ENCODE data around the gene RACGAP1. TPM values are rescaled to one million over a fixed set of nuclear protein-coding genes. Genes with fewer than 3 reads are reported as not detected.

The RACGAP1 gene
- total and polyA plus RNA-seq, 2 donors from 2014 or later = 5.0 to 7.7 TPM

DNA sequence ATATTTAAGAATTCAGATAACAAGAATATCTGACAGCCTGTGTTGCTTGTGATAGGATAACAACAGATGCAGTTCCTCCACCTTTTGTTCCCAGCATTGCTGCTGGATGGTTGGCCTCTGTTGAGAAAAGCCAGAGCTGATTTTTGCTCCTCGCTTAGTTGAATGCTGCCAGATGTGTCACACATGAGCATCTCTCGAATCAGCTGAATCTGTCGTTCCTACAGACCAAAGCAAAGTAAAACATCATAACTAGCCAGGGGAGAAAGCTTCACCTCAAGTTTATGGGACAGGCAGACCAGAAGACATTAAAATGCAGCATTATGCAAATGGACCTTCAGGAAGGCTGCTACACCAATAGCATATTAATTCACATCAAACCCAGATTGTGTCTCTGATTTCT is 20.1 kb downstream of the RACGAP1 start:
- TF ChIP-seq CTCF (IDR thresholded peaks at IDR 0.05; ENCODE audit: borderline replicate concordance, extremely low read depth, insufficient read depth) = no peak
- no peaks in the 10 kb centered on the region for H3K4me1 ChIP-seq (ENCODE audit: control insufficient read depth in 2 of 3, insufficient read depth in 2 of 3, low read depth in 1 of 3, low read length in 3 of 3)
- no peak overlapping the region for H3K4me3 ChIP-seq (ENCODE audit: low read length in 3 of 3)
- H3K36me3 ChIP-seq (ENCODE audit: control insufficient read depth in 2 of 3, insufficient read depth in 3 of 3, low read length in 3 of 3) = peaks cover 0 to 2% (median 0%) of the 10 kb centered on the region in 3 donors
- H3K27ac ChIP-seq (ENCODE audit: low read depth in 2 of 2, low read length in 2 of 2) = no peak overlapping the region
- DNase-seq = no peak
- no peaks in the 10 kb centered on the region for H3K27me3 ChIP-seq (ENCODE audit: control insufficient read depth, insufficient read depth, low read length)
- no peak overlapping the region for H3K9ac ChIP-seq (ENCODE audit: low read length in 3 of 3)
- intact Hi-C loops (cut with DNase I) = no loop called here
- no peak for FAIRE-seq
- H3K9me3 ChIP-seq (ENCODE audit: control insufficient read depth in 2 of 3, insufficient read depth in 1 of 3, low read length in 3 of 3) = no peaks in the 10 kb centered on the region

GRCh38 chr12:50004696-50005095 is 20.6 kb downstream of the RACGAP1 start:
- no peak for TF ChIP-seq CTCF (IDR thresholded peaks at IDR 0.05; ENCODE audit: borderline replicate concordance, extremely low read depth, insufficient read depth)
- H3K27ac ChIP-seq (ENCODE audit: low read depth in 2 of 2, low read length in 2 of 2) = no peak overlapping the region
- no peak for DNase-seq
- H3K9me3 ChIP-seq (ENCODE audit: control insufficient read depth in 2 of 3, insufficient read depth in 1 of 3, low read length in 3 of 3) = no peaks in the 10 kb centered on the region
- H3K27me3 ChIP-seq (ENCODE audit: control insufficient read depth, insufficient read depth, low read length) = no peaks in the 10 kb centered on the region
- FAIRE-seq = no peak
- H3K4me3 ChIP-seq (ENCODE audit: low read length in 3 of 3) = no peak overlapping the region
- H3K4me1 ChIP-seq (ENCODE audit: control insufficient read depth in 2 of 3, insufficient read depth in 2 of 3, low read depth in 1 of 3, low read length in 3 of 3) = no peaks in the 10 kb centered on the region
- no peak overlapping the region for H3K9ac ChIP-seq (ENCODE audit: low read length in 3 of 3)
- H3K36me3 ChIP-seq (ENCODE audit: control insufficient read depth in 2 of 3, insufficient read depth in 3 of 3, low read length in 3 of 3) = peaks cover 0 to 2% (median 0%) of the 10 kb centered on the region in 3 donors
- intact Hi-C loops (cut with DNase I) = no loop called here

- no peaks in the 10 kb centered on the region for H3K4me1 ChIP-seq (ENCODE audit: control insufficient read depth in 2 of 3, insufficient read depth in 2 of 3, low read depth in 1 of 3, low read length in 3 of 3)
- no peaks in the 10 kb centered on the region for H3K27me3 ChIP-seq (ENCODE audit: control insufficient read depth, insufficient read depth, low read length)
- FAIRE-seq = no peak
- intact Hi-C loops (cut with DNase I) = no loop called here
- H3K9ac ChIP-seq (ENCODE audit: low read length in 3 of 3) = no peak overlapping the region
- H3K4me3 ChIP-seq (ENCODE audit: low read length in 3 of 3) = no peak overlapping the region
- no peak for TF ChIP-seq CTCF (IDR thresholded peaks at IDR 0.05; ENCODE audit: borderline replicate concordance, extremely low read depth, insufficient read depth)
- no peaks in the 10 kb centered on the region for H3K9me3 ChIP-seq (ENCODE audit: control insufficient read depth in 2 of 3, insufficient read depth in 1 of 3, low read length in 3 of 3)
- no peak overlapping the region for H3K27ac ChIP-seq (ENCODE audit: low read depth in 2 of 2, low read length in 2 of 2)
- H3K36me3 ChIP-seq (ENCODE audit: control insufficient read depth in 2 of 3, insufficient read depth in 3 of 3, low read length in 3 of 3) = peaks cover 0 to 4% (median 0%) of the 10 kb centered on the region in 3 donors
- no peak for DNase-seq
Observed at GRCh38 chr12:50003595-50003994, 21.7 kb downstream of the RACGAP1 start.

DNA sequence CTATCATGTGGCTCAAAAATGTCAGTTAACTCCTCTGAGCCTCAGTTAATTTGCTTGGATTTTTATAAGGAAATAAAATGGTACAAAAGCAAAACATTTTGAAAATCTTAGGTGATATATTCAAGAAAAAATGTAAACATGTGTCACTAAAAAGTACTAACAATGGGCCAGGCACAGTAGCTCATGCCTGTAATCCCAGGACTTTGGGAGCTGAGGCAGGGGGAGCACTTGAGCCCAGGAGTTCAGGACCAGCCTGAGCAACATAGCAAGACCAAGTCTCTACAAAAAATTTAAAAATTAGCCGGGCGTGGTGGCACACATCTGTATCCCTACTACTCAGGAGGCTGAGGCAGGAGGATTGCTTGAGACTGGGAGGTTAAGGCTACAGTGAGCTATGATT is 26.8 kb downstream of the RACGAP1 start:
- H3K9me3 ChIP-seq (ENCODE audit: control insufficient read depth in 2 of 3, insufficient read depth in 1 of 3, low read length in 3 of 3) = no peaks in the 10 kb centered on the region
- intact Hi-C loops (cut with DNase I) = no loop called here
- FAIRE-seq (no peak), DNase-seq (no peak)
- no peak overlapping the region for H3K9ac ChIP-seq (ENCODE audit: low read length in 3 of 3)
- no peaks in the 10 kb centered on the region for H3K27me3 ChIP-seq (ENCODE audit: control insufficient read depth, insufficient read depth, low read length)
- no peaks in the 10 kb centered on the region for H3K4me1 ChIP-seq (ENCODE audit: control insufficient read depth in 2 of 3, insufficient read depth in 2 of 3, low read depth in 1 of 3, low read length in 3 of 3)
- TF ChIP-seq CTCF (IDR thresholded peaks at IDR 0.05; ENCODE audit: borderline replicate concordance, extremely low read depth, insufficient read depth) = no peak
- H3K4me3 ChIP-seq (ENCODE audit: low read length in 3 of 3) = no peak overlapping the region
- no peak overlapping the region for H3K27ac ChIP-seq (ENCODE audit: low read depth in 2 of 2, low read length in 2 of 2)
- peaks cover 0 to 2% (median 0%) of the 10 kb centered on the region in 3 donors for H3K36me3 ChIP-seq (ENCODE audit: control insufficient read depth in 2 of 3, insufficient read depth in 3 of 3, low read length in 3 of 3)

Data from kidney (tissue), 14 donors.